OCI-LY1 (cell line): ENCODE measurements around the gene CCNT2.

Source experiments
- H2AFZ ChIP-seq: fragments of 200-600 bp; sonication (generic), shearing (Covaris generic); 2 replicates; pipeline ENCODE4 v1.6.0; 2014; ENCODE audit warnings: antibody characterized with exemption, mild to moderate bottlenecking, low read length
- H3F3A ChIP-seq: fragments of 200-600 bp; sonication (generic), shearing (Covaris generic); 2 replicates; pipeline ENCODE4 v1.6.0; 2014; ENCODE audit warnings: mild to moderate bottlenecking, antibody characterized with exemption, low read length, moderate library complexity; ENCODE audit not compliant: insufficient read depth
- H3K27ac ChIP-seq: fragments of 200-600 bp; sonication (generic); 2 replicates; pipeline ENCODE4 v1.5.1; 2014; ENCODE audit warnings: low read length, mixed run types, mild to moderate bottlenecking, low read depth; ENCODE audit not compliant: poor library complexity, severe bottlenecking
- H3K27me3 ChIP-seq: fragments of 200-600 bp; sonication (generic); 2 replicates; pipeline ENCODE4 v1.6.0; 2014; ENCODE audit warnings: antibody characterized with exemption, mild to moderate bottlenecking, low read length, moderate library complexity; ENCODE audit not compliant: insufficient read depth
- H3K36me3 ChIP-seq: fragments of 200-600 bp; sonication (generic); 2 replicates; pipeline ENCODE4 v1.6.1; 2014; ENCODE audit warnings: mild to moderate bottlenecking, antibody characterized with exemption, low read length, moderate library complexity, mixed read lengths; ENCODE audit not compliant: insufficient read depth
- H3K4me1 ChIP-seq: fragments of 200-600 bp; sonication (generic); 2 replicates; pipeline ENCODE4 v1.5.1; 2014; ENCODE audit warnings: mild to moderate bottlenecking, low read length, moderate library complexity; ENCODE audit not compliant: insufficient read depth, severe bottlenecking
- H3K4me2 ChIP-seq: fragments of 200-600 bp; sonication (generic), shearing (Covaris generic); 2 replicates; pipeline ENCODE4 v1.6.1; 2014; ENCODE audit warnings: low read length
- H3K4me3 ChIP-seq: fragments of 200-600 bp; sonication (generic); 2 replicates; pipeline ENCODE4 v1.5.1; 2014; ENCODE audit warnings: low read length, low read depth, mild to moderate bottlenecking, mixed read lengths; ENCODE audit not compliant: poor library complexity, severe bottlenecking
- H3K79me2 ChIP-seq: fragments of 200-600 bp; shearing (Covaris generic); 2 replicates; pipeline ENCODE4 v1.6.1; 2016; ENCODE audit warnings: mixed run types, low read length, mixed read lengths; ENCODE audit not compliant: insufficient read depth
- H3K9ac ChIP-seq: fragments of 200-600 bp; sonication (generic), shearing (Covaris generic); 2 replicates; pipeline ENCODE4 v1.6.1; 2014; ENCODE audit warnings: mild to moderate bottlenecking, low read length, mixed read lengths
- H3K9me2 ChIP-seq: fragments of 200-600 bp; sonication (generic), shearing (Covaris generic); 2 replicates; pipeline ENCODE4 v1.6.1; 2014; ENCODE audit warnings: low read depth, mild to moderate bottlenecking, low read length, mixed read lengths
- H3K9me3 ChIP-seq: fragments of 200-600 bp; shearing (Covaris generic); 2 replicates; pipeline ENCODE4 v1.6.1; 2014; ENCODE audit warnings: low read length, mixed read lengths
- H4K20me1 ChIP-seq: fragments of 200-600 bp; sonication (generic), shearing (Covaris generic); 2 replicates; pipeline ENCODE4 v1.6.0; 2016; ENCODE audit warnings: mild to moderate bottlenecking, low read length; ENCODE audit not compliant: insufficient read depth
- CTCF ChIP-seq: fragments of 200-600 bp; sonication (generic), shearing (Covaris generic); IDR thresholded peaks from 2 replicates; pipeline ENCODE4 v1.5.1; 2017; ENCODE audit warnings: mild to moderate bottlenecking, antibody characterized with exemption, low read length, moderate library complexity, mixed read lengths
- EZH2 ChIP-seq: fragments of 200-600 bp; sonication (generic), shearing (Covaris generic); IDR thresholded peaks from 2 replicates; pipeline ENCODE4 v1.8.0; 2017; ENCODE audit warnings: borderline replicate concordance, mixed run types, mild to moderate bottlenecking, antibody characterized with exemption, low read length, moderate library complexity, mixed read lengths

Gene CCNT2

GRCh38 chr2:134934150-134934549 is 15.5 kb downstream of the CCNT2 start:
- Histone ChIP-seq H3K27ac (no peak overlapping the region), H3K4me3 (no peak overlapping the region), H3K27me3 (no peaks in the 10 kb centered on the region), H3K4me2 (no peak overlapping the region), H3F3A (no peaks in the 10 kb centered on the region), H3K9me2 (no peaks in the 10 kb centered on the region), H4K20me1 (peaks cover 5% of the 10 kb centered on the region; the same call in 1 of the 2 replicates), H3K9me3 (no peaks in the 10 kb centered on the region), H2AFZ (no peak overlapping the region), H3K9ac (no peak overlapping the region), H3K36me3 (peaks cover 74% of the 10 kb centered on the region), H3K4me1 (peaks cover 12% of the 10 kb centered on the region), H3K79me2 (peaks cover 79% of the 10 kb centered on the region)
- TF ChIP-seq CTCF (no peak), EZH2 (no peak)

- H3K27me3 ChIP-seq: no peaks in the 10 kb centered on the region
Measured at GRCh38 chr2:134934641-134935040, 16.0 kb downstream of the CCNT2 start.

GRCh38 chr2:134936691-134937090 is 18.1 kb downstream of the CCNT2 start:
- H3K27me3 ChIP-seq: no peaks in the 10 kb centered on the region
- H3K4me2 ChIP-seq: no peak overlapping the region
- TF ChIP-seq EZH2 (no peak), CTCF (no peak)
- no peaks in the 10 kb centered on the region for H3K9me3 ChIP-seq
- no peak overlapping the region for H3K27ac ChIP-seq
- no peak overlapping the region for H3K9ac ChIP-seq
- H3K36me3 ChIP-seq: peaks cover 80% of the 10 kb centered on the region
- H3K4me3 ChIP-seq: no peak overlapping the region
- H3K9me2 ChIP-seq: no peaks in the 10 kb centered on the region
- H4K20me1 ChIP-seq: peaks cover 5% of the 10 kb centered on the region; the same call in 1 of the 2 replicates
- H2AFZ ChIP-seq: no peak overlapping the region
- 0 out of 2 replicates have a peak, but pooled peaks cover 2% of the 10 kb centered on the region for H3F3A ChIP-seq
- peaks cover 12% of the 10 kb centered on the region for H3K4me1 ChIP-seq
- peaks cover 54% of the 10 kb centered on the region for H3K79me2 ChIP-seq

More at GRCh38 chr2:134934641-134935040, 16.0 kb downstream of the CCNT2 start:
- Histone ChIP-seq H3K4me3 (no peak overlapping the region), H3K9me3 (no peaks in the 10 kb centered on the region), H4K20me1 (peaks cover 5% of the 10 kb centered on the region; the same call in 1 of the 2 replicates), H3K27ac (no peak overlapping the region), H3K36me3 (peaks cover 75% of the 10 kb centered on the region), H3F3A (no peaks in the 10 kb centered on the region), H3K79me2 (peaks cover 74% of the 10 kb centered on the region), H3K4me2 (no peak overlapping the region), H2AFZ (no peak overlapping the region), H3K9ac (no peak overlapping the region), H3K4me1 (peaks cover 12% of the 10 kb centered on the region), H3K9me2 (no peaks in the 10 kb centered on the region)
- no peak for TF ChIP-seq CTCF
- no peak for TF ChIP-seq EZH2
